Measurements from ENCODE around the gene CHML.

The CHML gene

GRCh38 chr1:241627453-241628259 is 12.5 kb downstream of the CHML start:
- no peaks in the 10 kb centered on the region for H3K27me3 ChIP-seq (ENCODE audit: insufficient read depth, low read depth, severe bottlenecking)
- H3K27ac ChIP-seq = no peak overlapping the region
- no peak overlapping the region for H3K4me3 ChIP-seq (ENCODE audit: low read depth, low read length)
- no peaks in the 10 kb centered on the region for H3K36me3 ChIP-seq
- no peaks in the 10 kb centered on the region for H3K9me3 ChIP-seq (ENCODE audit: severe bottlenecking)
- peak; percentile 44 for DNase-seq
- TF ChIP-seq, protein P1, sequence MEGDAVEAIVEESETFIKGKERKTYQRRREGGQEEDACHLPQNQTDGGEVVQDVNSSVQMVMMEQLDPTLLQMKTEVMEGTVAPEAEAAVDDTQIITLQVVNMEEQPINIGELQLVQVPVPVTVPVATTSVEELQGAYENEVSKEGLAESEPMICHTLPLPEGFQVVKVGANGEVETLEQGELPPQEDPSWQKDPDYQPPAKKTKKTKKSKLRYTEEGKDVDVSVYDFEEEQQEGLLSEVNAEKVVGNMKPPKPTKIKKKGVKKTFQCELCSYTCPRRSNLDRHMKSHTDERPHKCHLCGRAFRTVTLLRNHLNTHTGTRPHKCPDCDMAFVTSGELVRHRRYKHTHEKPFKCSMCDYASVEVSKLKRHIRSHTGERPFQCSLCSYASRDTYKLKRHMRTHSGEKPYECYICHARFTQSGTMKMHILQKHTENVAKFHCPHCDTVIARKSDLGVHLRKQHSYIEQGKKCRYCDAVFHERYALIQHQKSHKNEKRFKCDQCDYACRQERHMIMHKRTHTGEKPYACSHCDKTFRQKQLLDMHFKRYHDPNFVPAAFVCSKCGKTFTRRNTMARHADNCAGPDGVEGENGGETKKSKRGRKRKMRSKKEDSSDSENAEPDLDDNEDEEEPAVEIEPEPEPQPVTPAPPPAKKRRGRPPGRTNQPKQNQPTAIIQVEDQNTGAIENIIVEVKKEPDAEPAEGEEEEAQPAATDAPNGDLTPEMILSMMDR (IDR thresholded peaks at IDR 0.05; ENCODE audit: low read depth, low read length) = peak; percentile 51

- Histone ChIP-seq H3K27me3 (ENCODE audit: insufficient read depth, low read depth, severe bottlenecking) (no peaks in the 10 kb centered on the region), H3K4me3 (ENCODE audit: low read depth, low read length) (no peak overlapping the region), H3K36me3 (no peaks in the 10 kb centered on the region), H3K27ac (no peak overlapping the region), H3K9me3 (ENCODE audit: severe bottlenecking) (no peaks in the 10 kb centered on the region)
- DNase-seq = no peak
- TF ChIP-seq, protein P1 (IDR thresholded peaks at IDR 0.05; ENCODE audit: low read depth, low read length) = no peak
Measured at GRCh38 chr1:241624935-241625334, 15.2 kb downstream of the CHML start.

- no peaks in the 10 kb centered on the region for H3K9me3 ChIP-seq (ENCODE audit: severe bottlenecking)
- no peaks in the 10 kb centered on the region for H3K27me3 ChIP-seq (ENCODE audit: insufficient read depth, low read depth, severe bottlenecking)
- no peak overlapping the region for H3K27ac ChIP-seq
- TF ChIP-seq, protein P1 (IDR thresholded peaks at IDR 0.05; ENCODE audit: low read depth, low read length) = no peak
- no peak overlapping the region for H3K4me3 ChIP-seq (ENCODE audit: low read depth, low read length)
- H3K36me3 ChIP-seq = no peaks in the 10 kb centered on the region
- DNase-seq = no peak
Measured at GRCh38 chr1:241622669-241623068, 17.5 kb downstream of the CHML start.

DNA sequence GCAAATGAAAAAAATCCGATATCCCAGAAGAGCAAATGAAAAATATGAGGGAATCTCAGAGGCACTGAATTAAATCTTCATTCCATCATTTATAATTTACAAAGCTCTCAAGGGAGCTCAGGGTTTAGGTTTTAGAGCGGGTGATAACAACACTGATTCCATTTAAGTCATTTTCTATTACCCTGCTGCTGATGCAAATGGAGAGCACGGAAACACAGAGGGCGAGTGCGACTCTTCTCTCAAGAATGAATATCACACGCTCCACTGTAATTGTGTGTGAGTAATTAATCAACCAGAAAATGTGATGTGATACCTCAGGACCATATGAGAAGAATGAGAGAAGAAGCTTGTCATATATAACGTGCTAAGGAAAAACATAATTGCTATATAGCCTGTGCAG is 22.7 kb downstream of the CHML start:
- Histone ChIP-seq H3K27me3 (ENCODE audit: insufficient read depth, low read depth, severe bottlenecking) (no peaks in the 10 kb centered on the region), H3K27ac (no peak overlapping the region), H3K4me3 (ENCODE audit: low read depth, low read length) (no peak overlapping the region), H3K36me3 (no peaks in the 10 kb centered on the region), H3K9me3 (ENCODE audit: severe bottlenecking) (no peaks in the 10 kb centered on the region)
- no peak for DNase-seq
- TF ChIP-seq, protein P1 (IDR thresholded peaks at IDR 0.05; ENCODE audit: low read depth, low read length) = no peak

GRCh38 chr1:241615043-241615974 is 24.9 kb downstream of the CHML start:
- H3K36me3 ChIP-seq = no peaks in the 10 kb centered on the region
- H3K4me3 ChIP-seq (ENCODE audit: low read depth, low read length) = no peak overlapping the region
- no peak for DNase-seq
- no peak overlapping the region for H3K27ac ChIP-seq
- TF ChIP-seq, protein P1 (IDR thresholded peaks at IDR 0.05; ENCODE audit: low read depth, low read length) = no peak
- no peaks in the 10 kb centered on the region for H3K27me3 ChIP-seq (ENCODE audit: insufficient read depth, low read depth, severe bottlenecking)
- H3K9me3 ChIP-seq (ENCODE audit: severe bottlenecking) = no peaks in the 10 kb centered on the region

All from WERI-Rb-1 (cell line).